ENCODE data around the gene VAV3.

GRCh38 chr1:107863342-107863741 is 101.6 kb downstream of the VAV3 start:
- no peak for TF ChIP-seq EZH2 (IDR thresholded peaks at IDR 0.05; ENCODE audit: insufficient read depth, poor library complexity, severe bottlenecking)
- no peak for TF ChIP-seq EZH2phosphoT487 (IDR thresholded peaks at IDR 0.05; ENCODE audit: insufficient read depth, low read depth)
